GM12878 (cell line): ENCODE results near the gene PPP1CA. TPM values are rescaled to one million over a fixed set of nuclear protein-coding genes. Genes with fewer than 3 reads are reported as not detected.

ENCODE experiments used
- ATAC-seq: fragments of 200-7000 bp; cut with Tn5 transposase; 3 replicates; pipeline ENCODE4 v1.9.1; 2020; ENCODE audit warnings: mild to moderate bottlenecking, moderate library complexity
- BruUV-seq: library from RNA; stranded (reverse); fragments of 400-500 nt; replicated peaks from 2 replicates; lab custom pipeline; 2021; lab: Mats Ljungman, UMichigan
- CTCF ChIA-PET: fragments of 300-600 bp; sonication (Branson Sonifier 250); formaldehyde crosslinking; extraction: SDS; loops from one replicate; lab custom pipeline; 2021; ENCODE audit warnings: inconsistent platforms; lab: Yijun Ruan, JAX
- POLR2A ChIA-PET: fragments of 350-600 bp; formaldehyde crosslinking; extraction: SDS; loops from one replicate; lab custom pipeline; 2021; ENCODE audit warnings: inconsistent platforms; lab: Charles Lee
- RAD21 ChIA-PET: fragments of 300-600 bp; sonication (Branson Sonifier 250); formaldehyde crosslinking; loops from one replicate; lab custom pipeline; 2023; ENCODE audit warnings: antibody characterized with exemption; ENCODE audit not compliant: unreplicated experiment; lab: Charles Lee
- SMC1A ChIA-PET: fragments of 300-600 bp; sonication (Branson Sonifier 250); formaldehyde crosslinking; loops from one replicate; lab custom pipeline; 2023; ENCODE audit not compliant: unreplicated experiment, uncharacterized antibody; lab: Charles Lee
- DNase-seq: peaks from one replicate; pipeline ENCODE4 v3.0.0-alpha.2; 2011; ENCODE audit warnings: low read depth, low spot score
- FAIRE-seq: peaks from 3 replicates; lab custom pipeline; 2011; peaks lifted over from hg19 to GRCh38; lab: Jason Lieb, UNC
- H2AFZ ChIP-seq: 2 replicates; pipeline ENCODE4 v1.6.0; 2011; ENCODE audit warnings: low read depth, low read length, control low read depth; ENCODE audit not compliant: control insufficient read depth
- H3K27ac ChIP-seq: 2 replicates; pipeline ENCODE4 v1.5.1; 2011; ENCODE audit warnings: control low read depth; ENCODE audit not compliant: control insufficient read depth, insufficient read depth
- H3K27me3 ChIP-seq, 2 experiments: replicated peaks in 1 of 2; 2 replicates each; pipeline versions ENCODE4 v1.6.0 to v1.6.1; 2011; ENCODE audit warnings: low read length in 1 of 2; ENCODE audit not compliant: control insufficient read depth in 2 of 2, insufficient read depth in 2 of 2
- H3K36me3 ChIP-seq, 2 experiments: 2 replicates each; pipeline ENCODE4 v1.5.1; 2011; ENCODE audit warnings: low read length in 1 of 2; ENCODE audit not compliant: control insufficient read depth in 2 of 2, insufficient read depth in 2 of 2
- H3K4me1 ChIP-seq: 2 replicates; pipeline ENCODE4 v1.6.1; 2011; ENCODE audit warnings: mild to moderate bottlenecking, low read length, moderate library complexity, mixed read lengths; ENCODE audit not compliant: control insufficient read depth, insufficient read depth
- H3K4me2 ChIP-seq: 2 replicates; pipeline ENCODE4 v1.6.0; 2011; ENCODE audit warnings: control low read depth; ENCODE audit not compliant: control insufficient read depth, insufficient read depth
- H3K4me3 ChIP-seq: fragments of 200-600 bp; sonication (generic); 2 replicates; pipeline ENCODE4 v1.5.1; 2016
- H3K79me2 ChIP-seq: 2 replicates; pipeline ENCODE4 v1.6.0; 2011; ENCODE audit warnings: low read length; ENCODE audit not compliant: control insufficient read depth, insufficient read depth
- H3K9ac ChIP-seq: 2 replicates; pipeline ENCODE4 v1.8.0; 2011; ENCODE audit warnings: low read length, control low read depth, mixed read lengths; ENCODE audit not compliant: control insufficient read depth, insufficient read depth
- H3K9me3 ChIP-seq: replicated peaks from 3 replicates; pipeline ENCODE4 v1.5.1; 2011; ENCODE audit warnings: mild to moderate bottlenecking, low read length; ENCODE audit not compliant: control insufficient read depth, insufficient read depth
- H4K20me1 ChIP-seq: 2 replicates; pipeline ENCODE4 v1.6.0; 2011; ENCODE audit not compliant: control insufficient read depth, insufficient read depth
- EZH2 ChIP-seq: IDR thresholded peaks from 2 replicates; pipeline ENCODE4 v1.6.1; 2012; ENCODE audit warnings: low read depth, mild to moderate bottlenecking, control low read depth, inconsistent platforms, low read length, borderline replicate concordance; ENCODE audit not compliant: control insufficient read depth
- KLF5 ChIP-seq: fragments of 450-650 bp; IDR thresholded peaks from 2 replicates; pipeline ENCODE4 v1.6.1; 2014; ENCODE audit warnings: mild to moderate bottlenecking; ENCODE audit not compliant: partially characterized antibody
- NRF1 ChIP-seq: conservative IDR thresholded peaks from 2 replicates; pipeline ENCODE4 v1.6.1; 2011; ENCODE audit warnings: mild to moderate bottlenecking, low read depth, low read length, improper control_type of control experiment
- PAX5 ChIP-seq: IDR thresholded peaks from 2 replicates; pipeline ENCODE4 v1.6.1; 2011; ENCODE audit warnings: low read depth, low read length, borderline replicate concordance
- RBBP5 ChIP-seq: fragments of 200-600 bp; sonication (generic); conservative IDR thresholded peaks from 2 replicates; pipeline ENCODE4 v1.6.1; 2016
- SMAD1 ChIP-seq: fragments of 450-650 bp; IDR thresholded peaks from 2 replicates; pipeline ENCODE4 v1.6.1; 2018; ENCODE audit warnings: mild to moderate bottlenecking, low read depth; ENCODE audit not compliant: partially characterized antibody
- STAT3 ChIP-seq: IDR thresholded peaks from 2 replicates; pipeline ENCODE4 v1.6.1; 2011; ENCODE audit warnings: low read depth, low read length, improper control_type of control experiment
- ZNF217 ChIP-seq: fragments of 450-650 bp; IDR thresholded peaks from 2 replicates; pipeline ENCODE4 v1.6.1; 2017; ENCODE audit warnings: antibody characterized with exemption, mild to moderate bottlenecking
- ZZZ3 ChIP-seq: IDR thresholded peaks from 2 replicates; pipeline ENCODE4 v1.6.1; 2011; ENCODE audit warnings: low read depth; ENCODE audit not compliant: control insufficient read depth, insufficient read length
- WGBS: methylation state at CpG from one replicate; pipeline ENCODE4 v1.1.6; 2016; ENCODE audit warnings: low lambda C conversion rate; ENCODE audit not compliant: insufficient replicate concordance, insufficient coverage; ENCODE audit errors: missing lambda C conversion rate; 5-methylcytosine and 5-hydroxymethylcytosine counted together
- in situ Hi-C: fragments of 300-500 bp; cut with MboI; formaldehyde crosslinking; loops from 9 replicates; pipeline ENCODE4 v1.14.3; 2018; ENCODE audit warnings: mixed read lengths
- intact Hi-C: fragments of 100-400 bp; cut with micrococcal nuclease; formaldehyde crosslinking; loops from one replicate; pipeline ENCODE4 v1.14.2; 2022; ENCODE audit not compliant: unreplicated experiment
- polyA plus RNA-seq, 11 experiments: library from polyadenylated mRNA; depleted of rRNA in 4 of 11; unstranded in 6 of 11; stranded (reverse) in 5 of 11; fragments of >200 nt; fragmentation: Nextera tagmentation in 4 of 11; fragmentation: Illumina TruSeq in 1 of 11; extraction: Ambion mirVana in 4 of 11; extraction: Trizol in 1 of 11; gene quantifications; 1 replicate in 1 of 11; 2 replicates in 10 of 11; pipeline versions ENCODE4 v1.2.1 to v1.2.3, GENCODE V29; 2011 to 2016; ENCODE audit warnings: inconsistent platforms in 2 of 11, missing spikeins in 2 of 11, low read depth in 1 of 11
- total RNA-seq, 4 experiments: library from RNA; depleted of rRNA in 3 of 4; stranded (reverse); fragments of >200 nt in 3 of 4; fragmentation: Illumina TruSeq in 1 of 4; extraction: Trizol in 1 of 4; gene quantifications; 2 replicates each; pipeline versions ENCODE4 v1.2.1 to v1.2.3, GENCODE V29; 2013 to 2021
- TF ChIP-seq, protein P1 (sequence below): fragments of 450-650 bp; IDR thresholded peaks from 2 replicates; pipeline ENCODE4 v1.6.1; 2017; ENCODE audit warnings: mild to moderate bottlenecking, moderate library complexity
- TF ChIP-seq, protein P2 (sequence below): fragments of 450-650 bp; IDR thresholded peaks from 2 replicates; pipeline ENCODE4 v1.6.1; 2017; ENCODE audit warnings: mild to moderate bottlenecking, moderate library complexity
- TF ChIP-seq, protein P3 (sequence below): fragments of 150-350 bp; IDR thresholded peaks from 2 replicates; pipeline ENCODE4 v1.6.1; 2016; ENCODE audit warnings: low read depth, low read length

Gene PPP1CA
- total and polyA plus RNA-seq, 10 of the 15 experiments (the other 5 are each of a cell fraction or from before 2014, with no cell fraction given), result 26.4 to 458 (median 240) TPM

DNA sequence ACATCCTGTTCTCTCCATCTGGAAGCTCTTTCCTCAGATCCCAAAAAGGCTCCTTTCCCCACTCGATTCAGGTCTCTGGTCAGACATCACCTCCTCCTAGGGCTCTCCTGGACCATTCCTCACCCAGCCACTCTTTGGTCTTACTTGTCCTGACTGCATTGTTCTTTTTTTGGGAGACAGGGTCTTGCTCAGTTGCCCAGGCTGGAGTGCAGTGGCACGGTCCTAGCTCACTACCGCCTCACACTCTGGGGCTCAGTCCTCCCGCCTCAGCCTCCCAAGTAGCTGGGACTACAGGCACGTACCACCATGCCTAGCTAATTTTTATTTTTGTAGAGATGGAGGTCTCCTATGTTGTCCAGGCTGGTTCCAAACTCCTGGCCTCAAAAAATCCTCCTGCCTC lies 43.9 kb upstream of the PPP1CA start:
- FAIRE-seq, result no peak
- Histone ChIP-seq H3K9ac (no peak overlapping the region; the same call in 1 of the 2 replicates), H4K20me1 (no peaks in the 10 kb centered on the region), H3K9me3 (no peaks in the 10 kb centered on the region), H3K79me2 (peaks cover 10% of the 10 kb centered on the region), H3K4me2 (peak overlapping the region; percentile 91), H3K36me3 (peaks cover 0 to 1% of the 10 kb centered on the region in 2 experiments; a peak in 2 of 4 replicates), H2AFZ (no peak overlapping the region), H3K27me3 (no peaks in the 10 kb centered on the region), H3K27ac (peak overlapping the region; percentile 86), H3K4me3 (peak overlapping the region; percentile 76; the same call in 1 of the 2 replicates), H3K4me1 (peaks cover 32% of the 10 kb centered on the region)
- intact Hi-C loops (no loop called here), in situ Hi-C loops (no loop called here)
- POLR2A ChIA-PET, result interaction anchor here (0.6 to 2.0 kb wide), 6 partner anchors 15 to 92 kb away, joined by 3 to 14 read pairs (median 4); partner anchors contain the start of genes POLD4, PPP1CA and TMEM134
- no peak for DNase-seq
- RAD21 ChIA-PET, result interaction anchor here (1.0 to 1.9 kb wide), 2 partner anchors 40 to 44 kb away, joined by 5 read pairs; partner anchors contain the start of gene PPP1CA
- BruUV-seq, result no TSS peak
- no peak for ATAC-seq
- SMC1A ChIA-PET, result interaction anchor here (0.8 to 2.4 kb wide), 4 partner anchors 9 to 29 kb away, joined by 3 to 12 read pairs (median 4); no protein-coding TSS in a partner anchor
- CTCF ChIA-PET, result interaction anchor here (0.7 to 1.6 kb wide), 2 partner anchors 14 to 65 kb away, joined by 3 to 5 read pairs; no protein-coding TSS in a partner anchor
- WGBS, result 85% methylated on average over 5 of the region's 5 CpGs
- no peak for TF ChIP-seq NRF1
- TF ChIP-seq, protein P1, sequence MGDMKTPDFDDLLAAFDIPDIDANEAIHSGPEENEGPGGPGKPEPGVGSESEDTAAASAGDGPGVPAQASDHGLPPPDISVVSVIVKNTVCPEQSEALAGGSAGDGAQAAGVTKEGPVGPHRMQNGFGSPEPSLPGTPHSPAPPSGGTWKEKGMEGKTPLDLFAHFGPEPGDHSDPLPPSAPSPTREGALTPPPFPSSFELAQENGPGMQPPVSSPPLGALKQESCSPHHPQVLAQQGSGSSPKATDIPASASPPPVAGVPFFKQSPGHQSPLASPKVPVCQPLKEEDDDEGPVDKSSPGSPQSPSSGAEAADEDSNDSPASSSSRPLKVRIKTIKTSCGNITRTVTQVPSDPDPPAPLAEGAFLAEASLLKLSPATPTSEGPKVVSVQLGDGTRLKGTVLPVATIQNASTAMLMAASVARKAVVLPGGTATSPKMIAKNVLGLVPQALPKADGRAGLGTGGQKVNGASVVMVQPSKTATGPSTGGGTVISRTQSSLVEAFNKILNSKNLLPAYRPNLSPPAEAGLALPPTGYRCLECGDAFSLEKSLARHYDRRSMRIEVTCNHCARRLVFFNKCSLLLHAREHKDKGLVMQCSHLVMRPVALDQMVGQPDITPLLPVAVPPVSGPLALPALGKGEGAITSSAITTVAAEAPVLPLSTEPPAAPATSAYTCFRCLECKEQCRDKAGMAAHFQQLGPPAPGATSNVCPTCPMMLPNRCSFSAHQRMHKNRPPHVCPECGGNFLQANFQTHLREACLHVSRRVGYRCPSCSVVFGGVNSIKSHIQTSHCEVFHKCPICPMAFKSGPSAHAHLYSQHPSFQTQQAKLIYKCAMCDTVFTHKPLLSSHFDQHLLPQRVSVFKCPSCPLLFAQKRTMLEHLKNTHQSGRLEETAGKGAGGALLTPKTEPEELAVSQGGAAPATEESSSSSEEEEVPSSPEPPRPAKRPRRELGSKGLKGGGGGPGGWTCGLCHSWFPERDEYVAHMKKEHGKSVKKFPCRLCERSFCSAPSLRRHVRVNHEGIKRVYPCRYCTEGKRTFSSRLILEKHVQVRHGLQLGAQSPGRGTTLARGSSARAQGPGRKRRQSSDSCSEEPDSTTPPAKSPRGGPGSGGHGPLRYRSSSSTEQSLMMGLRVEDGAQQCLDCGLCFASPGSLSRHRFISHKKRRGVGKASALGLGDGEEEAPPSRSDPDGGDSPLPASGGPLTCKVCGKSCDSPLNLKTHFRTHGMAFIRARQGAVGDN, result no peak
- no peak for TF ChIP-seq KLF5
- TF ChIP-seq SMAD1, result no peak
- TF ChIP-seq ZZZ3, result no peak
- TF ChIP-seq, protein P2, sequence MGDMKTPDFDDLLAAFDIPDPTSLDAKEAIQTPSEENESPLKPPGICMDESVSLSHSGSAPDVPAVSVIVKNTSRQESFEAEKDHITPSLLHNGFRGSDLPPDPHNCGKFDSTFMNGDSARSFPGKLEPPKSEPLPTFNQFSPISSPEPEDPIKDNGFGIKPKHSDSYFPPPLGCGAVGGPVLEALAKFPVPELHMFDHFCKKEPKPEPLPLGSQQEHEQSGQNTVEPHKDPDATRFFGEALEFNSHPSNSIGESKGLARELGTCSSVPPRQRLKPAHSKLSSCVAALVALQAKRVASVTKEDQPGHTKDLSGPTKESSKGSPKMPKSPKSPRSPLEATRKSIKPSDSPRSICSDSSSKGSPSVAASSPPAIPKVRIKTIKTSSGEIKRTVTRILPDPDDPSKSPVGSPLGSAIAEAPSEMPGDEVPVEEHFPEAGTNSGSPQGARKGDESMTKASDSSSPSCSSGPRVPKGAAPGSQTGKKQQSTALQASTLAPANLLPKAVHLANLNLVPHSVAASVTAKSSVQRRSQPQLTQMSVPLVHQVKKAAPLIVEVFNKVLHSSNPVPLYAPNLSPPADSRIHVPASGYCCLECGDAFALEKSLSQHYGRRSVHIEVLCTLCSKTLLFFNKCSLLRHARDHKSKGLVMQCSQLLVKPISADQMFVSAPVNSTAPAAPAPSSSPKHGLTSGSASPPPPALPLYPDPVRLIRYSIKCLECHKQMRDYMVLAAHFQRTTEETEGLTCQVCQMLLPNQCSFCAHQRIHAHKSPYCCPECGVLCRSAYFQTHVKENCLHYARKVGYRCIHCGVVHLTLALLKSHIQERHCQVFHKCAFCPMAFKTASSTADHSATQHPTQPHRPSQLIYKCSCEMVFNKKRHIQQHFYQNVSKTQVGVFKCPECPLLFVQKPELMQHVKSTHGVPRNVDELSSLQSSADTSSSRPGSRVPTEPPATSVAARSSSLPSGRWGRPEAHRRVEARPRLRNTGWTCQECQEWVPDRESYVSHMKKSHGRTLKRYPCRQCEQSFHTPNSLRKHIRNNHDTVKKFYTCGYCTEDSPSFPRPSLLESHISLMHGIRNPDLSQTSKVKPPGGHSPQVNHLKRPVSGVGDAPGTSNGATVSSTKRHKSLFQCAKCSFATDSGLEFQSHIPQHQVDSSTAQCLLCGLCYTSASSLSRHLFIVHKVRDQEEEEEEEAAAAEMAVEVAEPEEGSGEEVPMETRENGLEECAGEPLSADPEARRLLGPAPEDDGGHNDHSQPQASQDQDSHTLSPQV, result no peak
- TF ChIP-seq, protein P3, sequence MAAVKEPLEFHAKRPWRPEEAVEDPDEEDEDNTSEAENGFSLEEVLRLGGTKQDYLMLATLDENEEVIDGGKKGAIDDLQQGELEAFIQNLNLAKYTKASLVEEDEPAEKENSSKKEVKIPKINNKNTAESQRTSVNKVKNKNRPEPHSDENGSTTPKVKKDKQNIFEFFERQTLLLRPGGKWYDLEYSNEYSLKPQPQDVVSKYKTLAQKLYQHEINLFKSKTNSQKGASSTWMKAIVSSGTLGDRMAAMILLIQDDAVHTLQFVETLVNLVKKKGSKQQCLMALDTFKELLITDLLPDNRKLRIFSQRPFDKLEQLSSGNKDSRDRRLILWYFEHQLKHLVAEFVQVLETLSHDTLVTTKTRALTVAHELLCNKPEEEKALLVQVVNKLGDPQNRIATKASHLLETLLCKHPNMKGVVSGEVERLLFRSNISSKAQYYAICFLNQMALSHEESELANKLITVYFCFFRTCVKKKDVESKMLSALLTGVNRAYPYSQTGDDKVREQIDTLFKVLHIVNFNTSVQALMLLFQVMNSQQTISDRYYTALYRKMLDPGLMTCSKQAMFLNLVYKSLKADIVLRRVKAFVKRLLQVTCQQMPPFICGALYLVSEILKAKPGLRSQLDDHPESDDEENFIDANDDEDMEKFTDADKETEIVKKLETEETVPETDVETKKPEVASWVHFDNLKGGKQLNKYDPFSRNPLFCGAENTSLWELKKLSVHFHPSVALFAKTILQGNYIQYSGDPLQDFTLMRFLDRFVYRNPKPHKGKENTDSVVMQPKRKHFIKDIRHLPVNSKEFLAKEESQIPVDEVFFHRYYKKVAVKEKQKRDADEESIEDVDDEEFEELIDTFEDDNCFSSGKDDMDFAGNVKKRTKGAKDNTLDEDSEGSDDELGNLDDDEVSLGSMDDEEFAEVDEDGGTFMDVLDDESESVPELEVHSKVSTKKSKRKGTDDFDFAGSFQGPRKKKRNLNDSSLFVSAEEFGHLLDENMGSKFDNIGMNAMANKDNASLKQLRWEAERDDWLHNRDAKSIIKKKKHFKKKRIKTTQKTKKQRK, result no peak
- TF ChIP-seq STAT3, result no peak
- no peak for TF ChIP-seq ZNF217
- no peak for TF ChIP-seq EZH2
- no peak for TF ChIP-seq RBBP5
- no peak for TF ChIP-seq PAX5
